Measurements from ENCODE around the gene HPX. TPM values are rescaled to one million over a fixed set of nuclear protein-coding genes. Genes with fewer than 3 reads are reported as not detected.
A peak's percentile ranks its signal among the peaks of the same experiment; 100 is the strongest.

The HPX gene, protein sequence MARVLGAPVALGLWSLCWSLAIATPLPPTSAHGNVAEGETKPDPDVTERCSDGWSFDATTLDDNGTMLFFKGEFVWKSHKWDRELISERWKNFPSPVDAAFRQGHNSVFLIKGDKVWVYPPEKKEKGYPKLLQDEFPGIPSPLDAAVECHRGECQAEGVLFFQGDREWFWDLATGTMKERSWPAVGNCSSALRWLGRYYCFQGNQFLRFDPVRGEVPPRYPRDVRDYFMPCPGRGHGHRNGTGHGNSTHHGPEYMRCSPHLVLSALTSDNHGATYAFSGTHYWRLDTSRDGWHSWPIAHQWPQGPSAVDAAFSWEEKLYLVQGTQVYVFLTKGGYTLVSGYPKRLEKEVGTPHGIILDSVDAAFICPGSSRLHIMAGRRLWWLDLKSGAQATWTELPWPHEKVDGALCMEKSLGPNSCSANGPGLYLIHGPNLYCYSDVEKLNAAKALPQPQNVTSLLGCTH
- 1 to 10 TPM; 2.3 to 3.5 TPM for total RNA-seq
- 1 to 10 TPM in 1 of 2 donors, under 1 TPM in 1; 0.46 to 1.3 TPM for polyA plus RNA-seq
- long read RNA-seq, donor 1 = 0 reads
- long read RNA-seq, donor 2, partial matches to known transcripts = 0 of 2 reads
- long read RNA-seq, donor 2, other reads (novel, unspliced or antisense) = 0 of 2 reads
- long read RNA-seq, donor 3 = 0 reads
- long read RNA-seq, donor 4 = 0 reads
- long read RNA-seq, donor 5, partial matches to known transcripts = 0 of 2 reads
- long read RNA-seq, donor 5, other reads (novel, unspliced or antisense) = 0 of 2 reads

DNA sequence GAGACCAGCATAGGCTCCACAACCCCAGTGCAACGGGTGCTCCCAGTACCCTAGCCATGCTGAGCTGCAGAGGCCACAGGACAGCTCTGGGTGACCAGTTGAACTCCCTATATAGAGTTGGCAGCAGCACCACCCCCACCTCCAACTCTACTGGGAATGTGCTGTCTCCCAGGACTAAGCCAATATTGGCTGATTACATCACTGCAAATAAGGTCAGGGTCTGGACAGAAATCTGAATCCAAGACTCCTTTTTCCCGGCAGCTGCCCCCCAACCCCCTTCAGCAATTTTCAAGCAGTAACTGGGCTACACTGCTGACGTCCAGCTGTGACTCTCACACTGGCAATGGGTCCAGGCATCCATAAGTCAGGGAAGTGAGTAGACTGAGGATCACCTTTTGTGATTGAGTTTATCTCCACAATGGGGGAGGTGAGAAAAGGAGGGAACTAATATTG, at the start of gene HPX:
Gene HPX, minus strand, starts transcription at position 82 of the 453 bp plus-strand sequence. Its CDS starts 24 bp downstream, at position 58.
- Histone ChIP-seq H3K9ac (ENCODE audit: insufficient read depth in 1 of 2, low read length in 2 of 2) (no peak within 1 kb of the TSS), H3K9me3 (ENCODE audit: control insufficient read depth in 4 of 4, insufficient read depth in 3 of 4, low read length in 3 of 4) (no peaks in the 10 kb centered on the region), H3K27me3 (ENCODE audit: control insufficient read depth in 3 of 3, insufficient read depth in 3 of 3, low read length in 2 of 3) (no peaks in the 10 kb centered on the region), H3K36me3 (ENCODE audit: control insufficient read depth in 4 of 4, insufficient read depth in 4 of 4, low read length in 4 of 4) (no peaks in the 10 kb centered on the region), H3K27ac (ENCODE audit: low read depth in 1 of 2, low read length in 1 of 2) (peak within 1 kb of the TSS in 1 of 2 donors; percentile 24), H3K4me3 (no peak within 1 kb of the TSS), H3K4me1 (ENCODE audit: control insufficient read depth in 5 of 5, insufficient read depth in 5 of 5, low read length in 5 of 5) (no peaks in the 10 kb centered on the region)
- WGBS, 2 donors = 74 to 80% methylated on average over 3 of the region's 3 CpGs
- no peak for DNase-seq
- ATAC-seq (ENCODE audit: insufficient read depth, low FRiP score) = no peak
- TF ChIP-seq, protein P1, sequence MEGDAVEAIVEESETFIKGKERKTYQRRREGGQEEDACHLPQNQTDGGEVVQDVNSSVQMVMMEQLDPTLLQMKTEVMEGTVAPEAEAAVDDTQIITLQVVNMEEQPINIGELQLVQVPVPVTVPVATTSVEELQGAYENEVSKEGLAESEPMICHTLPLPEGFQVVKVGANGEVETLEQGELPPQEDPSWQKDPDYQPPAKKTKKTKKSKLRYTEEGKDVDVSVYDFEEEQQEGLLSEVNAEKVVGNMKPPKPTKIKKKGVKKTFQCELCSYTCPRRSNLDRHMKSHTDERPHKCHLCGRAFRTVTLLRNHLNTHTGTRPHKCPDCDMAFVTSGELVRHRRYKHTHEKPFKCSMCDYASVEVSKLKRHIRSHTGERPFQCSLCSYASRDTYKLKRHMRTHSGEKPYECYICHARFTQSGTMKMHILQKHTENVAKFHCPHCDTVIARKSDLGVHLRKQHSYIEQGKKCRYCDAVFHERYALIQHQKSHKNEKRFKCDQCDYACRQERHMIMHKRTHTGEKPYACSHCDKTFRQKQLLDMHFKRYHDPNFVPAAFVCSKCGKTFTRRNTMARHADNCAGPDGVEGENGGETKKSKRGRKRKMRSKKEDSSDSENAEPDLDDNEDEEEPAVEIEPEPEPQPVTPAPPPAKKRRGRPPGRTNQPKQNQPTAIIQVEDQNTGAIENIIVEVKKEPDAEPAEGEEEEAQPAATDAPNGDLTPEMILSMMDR (IDR thresholded peaks at IDR 0.05; ENCODE audit: control extremely low read depth, extremely low read depth) = no peak

DNA sequence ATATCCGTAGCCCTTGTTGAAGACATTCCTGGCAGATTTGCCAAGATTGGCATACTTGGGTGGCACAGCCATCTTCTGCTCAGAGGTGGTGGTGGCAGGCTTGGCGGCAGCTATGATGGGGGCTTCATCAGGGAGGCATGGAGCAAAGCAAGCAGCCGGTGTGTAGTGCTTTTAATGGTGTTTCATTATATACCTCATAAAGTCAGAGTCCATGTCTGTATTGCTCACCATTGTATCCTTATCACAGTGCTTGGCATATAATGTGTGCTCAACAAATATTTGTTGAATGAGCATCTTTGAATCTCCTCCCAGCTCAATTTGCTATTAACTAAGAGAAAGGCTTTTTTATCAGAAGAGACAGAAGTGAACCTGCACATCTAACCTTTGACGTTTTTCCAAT, 48.5 kb upstream of the HPX start:
- WGBS, 2 donors = 85 to 89% methylated on average over 4 of the region's 4 CpGs
- ATAC-seq (ENCODE audit: insufficient read depth, low FRiP score) = no peak

DNA sequence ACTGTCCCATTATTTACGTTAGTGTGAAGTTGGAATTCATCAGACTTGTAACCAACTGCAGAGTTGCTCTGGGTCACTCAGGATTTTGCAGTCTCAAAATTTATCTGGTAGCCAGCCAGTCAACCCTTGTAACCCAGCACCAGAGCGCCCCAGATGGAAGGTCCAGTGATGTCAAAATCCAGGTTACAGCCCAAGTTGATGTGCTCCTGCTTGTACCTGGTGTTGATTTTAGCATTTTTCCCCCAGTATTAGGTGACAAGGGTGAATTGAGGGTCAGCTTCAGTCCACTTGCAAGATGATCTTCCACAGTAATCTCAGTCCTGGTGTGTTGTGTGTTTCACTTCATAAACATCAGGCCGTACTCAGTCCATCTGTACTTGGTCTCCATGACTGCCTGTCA, 48.0 kb upstream of the HPX start:
- TF ChIP-seq, protein P1 (IDR thresholded peaks at IDR 0.05; ENCODE audit: control extremely low read depth, extremely low read depth) = no peak
- H3K4me1 ChIP-seq (ENCODE audit: control insufficient read depth in 5 of 5, insufficient read depth in 5 of 5, low read length in 5 of 5) = no peaks in the 10 kb centered on the region
- no peak overlapping the region for H3K27ac ChIP-seq (ENCODE audit: low read depth in 1 of 2, low read length in 1 of 2)
- ATAC-seq (ENCODE audit: insufficient read depth, low FRiP score) = no peak
- WGBS, 2 donors = 96 to 100% methylated on average over 3 of the region's 3 CpGs
- no peak for DNase-seq
- H3K9me3 ChIP-seq (ENCODE audit: control insufficient read depth in 4 of 4, insufficient read depth in 3 of 4, low read length in 3 of 4) = no peaks in the 10 kb centered on the region
- H3K27me3 ChIP-seq (ENCODE audit: control insufficient read depth in 3 of 3, insufficient read depth in 3 of 3, low read length in 2 of 3) = no peaks in the 10 kb centered on the region
- no peak overlapping the region for H3K4me3 ChIP-seq
- H3K9ac ChIP-seq (ENCODE audit: insufficient read depth in 1 of 2, low read length in 2 of 2) = no peak overlapping the region
- peaks cover 8 to 14% (median 11%) of the 10 kb centered on the region in 4 donors for H3K36me3 ChIP-seq (ENCODE audit: control insufficient read depth in 4 of 4, insufficient read depth in 4 of 4, low read length in 4 of 4)

More for the DNA sequence above, 48.5 kb upstream of the HPX start:
- peaks cover 8 to 14% (median 11%) of the 10 kb centered on the region in 4 donors for H3K36me3 ChIP-seq (ENCODE audit: control insufficient read depth in 4 of 4, insufficient read depth in 4 of 4, low read length in 4 of 4)
- TF ChIP-seq, protein P1 (IDR thresholded peaks at IDR 0.05; ENCODE audit: control extremely low read depth, extremely low read depth) = no peak
- no peaks in the 10 kb centered on the region for H3K4me1 ChIP-seq (ENCODE audit: control insufficient read depth in 5 of 5, insufficient read depth in 5 of 5, low read length in 5 of 5)
- no peaks in the 10 kb centered on the region for H3K9me3 ChIP-seq (ENCODE audit: control insufficient read depth in 4 of 4, insufficient read depth in 3 of 4, low read length in 3 of 4)
- no peaks in the 10 kb centered on the region for H3K27me3 ChIP-seq (ENCODE audit: control insufficient read depth in 3 of 3, insufficient read depth in 3 of 3, low read length in 2 of 3)
- H3K9ac ChIP-seq (ENCODE audit: insufficient read depth in 1 of 2, low read length in 2 of 2) = no peak overlapping the region
- H3K27ac ChIP-seq (ENCODE audit: low read depth in 1 of 2, low read length in 1 of 2) = no peak overlapping the region
- no peak for DNase-seq
- H3K4me3 ChIP-seq = no peak overlapping the region
